IPS-18c (cell line): ENCODE measurements around the gene EPHA6.
"Not testable (repeated sequence)": the region's sequence is repeated elsewhere in the genome, so short reads cannot be mapped to it uniquely, and the experiment has no call there.

Experiments
- H3K4me3 ChIP-seq: 2 replicates; pipeline ENCODE4 v1.7.0; 2013; ENCODE audit warnings: low read depth, mild to moderate bottlenecking, low read length, moderate library complexity; ENCODE audit not compliant: insufficient read depth
- H3K9me3 ChIP-seq: one replicate; pipeline ENCODE4 v1.6.1; 2013; ENCODE audit warnings: mild to moderate bottlenecking, low read length, moderate library complexity; ENCODE audit not compliant: control insufficient read depth, insufficient read depth

EPHA6 gene

GRCh38 chr3:96865605-96866004 lies 51.2 kb downstream of the EPHA6 start:
- no peaks in the 10 kb centered on the region for H3K9me3 ChIP-seq
- H3K4me3 ChIP-seq: no peak overlapping the region

GRCh38 chr3:96869316-96869715 lies 54.9 kb downstream of the EPHA6 start:
- no peaks in the 10 kb centered on the region for H3K9me3 ChIP-seq
- no peak overlapping the region for H3K4me3 ChIP-seq

- no peak overlapping the region for H3K4me3 ChIP-seq
- no peaks in the 10 kb centered on the region for H3K9me3 ChIP-seq
Observed at GRCh38 chr3:96877510-96877909, 63.1 kb downstream of the EPHA6 start.

- H3K9me3 ChIP-seq: no peaks in the 10 kb centered on the region
- no peak overlapping the region for H3K4me3 ChIP-seq
Observed at GRCh38 chr3:96900031-96900430, 85.6 kb downstream of the EPHA6 start.

- no peak overlapping the region for H3K4me3 ChIP-seq
- H3K9me3 ChIP-seq: no peaks in the 10 kb centered on the region
Observed at GRCh38 chr3:96900566-96900965, 86.2 kb downstream of the EPHA6 start.

GRCh38 chr3:96915445-96915844 lies 101.1 kb downstream of the EPHA6 start:
- Histone ChIP-seq H3K4me3 (no peak overlapping the region), H3K9me3 (no peaks in the 10 kb centered on the region)

GRCh38 chr3:96931119-96931862 lies 116.9 kb downstream of the EPHA6 start:
- H3K4me3 ChIP-seq: no peak overlapping the region
- H3K9me3 ChIP-seq: peaks cover 7% of the 10 kb centered on the region

- not testable (repeated sequence) for H3K4me3 ChIP-seq, H3K9me3 ChIP-seq
Observed at GRCh38 chr3:96942131-96942530, 127.7 kb downstream of the EPHA6 start.

- Histone ChIP-seq H3K9me3 (no peaks in the 10 kb centered on the region), H3K4me3 (no peak overlapping the region)
Observed at GRCh38 chr3:96958856-96959255, 144.5 kb downstream of the EPHA6 start.

GRCh38 chr3:96959474-96959873 lies 145.1 kb downstream of the EPHA6 start:
- no peaks in the 10 kb centered on the region for H3K9me3 ChIP-seq

GRCh38 chr3:96959901-96960641 lies 145.7 kb downstream of the EPHA6 start:
- Histone ChIP-seq H3K4me3 (no peak overlapping the region), H3K9me3 (no peaks in the 10 kb centered on the region)

More at GRCh38 chr3:96959474-96959873, 145.1 kb downstream of the EPHA6 start:
- H3K4me3 ChIP-seq: no peak overlapping the region

GRCh38 chr3:96960661-96961330 lies 146.4 kb downstream of the EPHA6 start:
- no peaks in the 10 kb centered on the region for H3K9me3 ChIP-seq
- H3K4me3 ChIP-seq: no peak overlapping the region

GRCh38 chr3:96961576-96961975 lies 147.2 kb downstream of the EPHA6 start:
- Histone ChIP-seq H3K9me3 (no peaks in the 10 kb centered on the region), H3K4me3 (no peak overlapping the region)

GRCh38 chr3:96966181-96966929 lies 152.0 kb downstream of the EPHA6 start:
- H3K9me3 ChIP-seq: no peaks in the 10 kb centered on the region
- H3K4me3 ChIP-seq: no peak overlapping the region

- Histone ChIP-seq H3K4me3 (no peak overlapping the region), H3K9me3 (no peaks in the 10 kb centered on the region)
Observed at GRCh38 chr3:96970211-96970610, 155.8 kb downstream of the EPHA6 start.

GRCh38 chr3:96977671-96978070 lies 163.3 kb downstream of the EPHA6 start:
- Histone ChIP-seq H3K9me3 (no peaks in the 10 kb centered on the region), H3K4me3 (no peak overlapping the region)

- not testable (repeated sequence) for H3K9me3 ChIP-seq, H3K4me3 ChIP-seq
Observed at GRCh38 chr3:96983716-96984115, 169.3 kb downstream of the EPHA6 start.
